NCI-H526 (cell line): Measurements from ENCODE around the gene MMP24OS.
A peak's percentile ranks its signal among the peaks of the same experiment; 100 is the strongest.

Source experiments
- DNase-seq, 2 experiments: peaks; one replicate each; lab custom pipeline; 2025; lab: John Stamatoyannopoulos, UW

MMP24OS gene

DNA sequence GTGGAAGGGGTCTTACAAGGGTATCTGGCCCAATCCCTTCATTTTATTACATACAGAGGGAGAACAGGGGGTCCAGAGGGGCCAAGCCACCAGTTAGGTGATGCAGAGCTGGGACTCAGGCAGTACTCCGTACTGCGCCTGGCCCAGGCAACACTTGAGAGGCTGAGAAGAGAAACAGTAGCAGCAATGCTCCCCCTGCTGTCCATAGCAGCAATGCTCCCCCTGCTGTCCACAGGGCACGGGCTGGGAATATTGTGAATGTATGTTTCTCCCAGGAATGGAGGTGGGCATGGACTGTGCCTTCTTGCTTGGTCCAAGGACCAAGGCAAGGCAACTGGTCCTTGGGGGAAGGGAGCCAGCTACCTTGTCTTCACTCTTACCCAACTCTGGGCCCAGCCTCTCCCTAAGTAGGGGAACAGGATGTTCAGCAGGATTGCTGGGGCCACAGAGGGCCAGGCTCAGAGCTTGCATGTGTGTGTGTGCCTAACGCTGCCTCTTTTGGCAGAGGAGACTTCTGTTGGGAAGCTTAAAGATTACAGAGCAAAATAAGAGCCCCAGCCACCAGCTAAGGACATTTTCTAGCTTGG is 29.1 kb upstream of the MMP24OS start:
- peak; percentile 40 to 75 for DNase-seq

DNA sequence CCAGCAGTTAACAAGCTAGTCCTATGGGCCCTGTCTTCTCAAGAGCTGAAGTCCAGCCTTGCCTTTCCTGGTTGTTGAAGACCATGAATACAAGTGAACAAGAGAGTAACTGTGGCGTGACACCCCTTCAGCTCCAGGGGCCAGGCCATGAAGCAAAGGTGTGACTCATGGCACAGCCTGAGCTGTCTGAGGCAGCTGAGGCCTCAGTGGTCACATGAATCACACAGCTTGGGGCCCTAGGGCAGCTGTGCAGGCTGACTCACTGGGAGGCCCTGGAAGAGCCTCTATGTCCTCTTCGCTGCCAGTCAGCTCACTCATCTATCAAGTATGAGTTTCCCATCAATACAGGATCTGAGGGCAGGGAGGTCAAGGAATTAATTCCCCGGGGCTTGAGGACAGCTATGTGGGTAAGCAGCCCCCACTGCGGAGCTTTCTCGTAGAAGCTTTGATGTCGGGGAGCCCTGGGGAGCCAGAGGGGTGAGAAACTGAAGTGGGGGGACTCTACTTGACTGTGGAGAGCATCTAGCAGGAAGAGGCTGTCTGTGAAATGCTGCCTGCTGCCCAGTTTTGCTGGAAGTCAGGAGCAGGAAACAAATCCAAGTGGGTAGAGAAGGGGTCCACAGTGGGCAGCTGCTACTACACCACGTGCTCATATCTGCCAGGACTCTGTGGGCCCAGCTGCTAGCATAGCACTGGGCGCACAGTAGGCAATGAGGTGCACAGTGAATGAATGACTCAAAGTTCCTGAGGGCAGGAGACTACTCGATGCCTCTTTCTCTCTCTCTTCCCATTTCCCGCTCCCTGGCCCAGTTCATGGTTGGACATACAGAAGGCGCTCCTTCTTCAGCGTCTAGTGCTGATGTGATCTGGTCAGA is 28.0 kb upstream of the MMP24OS start:
- DNase-seq: no peak

DNA sequence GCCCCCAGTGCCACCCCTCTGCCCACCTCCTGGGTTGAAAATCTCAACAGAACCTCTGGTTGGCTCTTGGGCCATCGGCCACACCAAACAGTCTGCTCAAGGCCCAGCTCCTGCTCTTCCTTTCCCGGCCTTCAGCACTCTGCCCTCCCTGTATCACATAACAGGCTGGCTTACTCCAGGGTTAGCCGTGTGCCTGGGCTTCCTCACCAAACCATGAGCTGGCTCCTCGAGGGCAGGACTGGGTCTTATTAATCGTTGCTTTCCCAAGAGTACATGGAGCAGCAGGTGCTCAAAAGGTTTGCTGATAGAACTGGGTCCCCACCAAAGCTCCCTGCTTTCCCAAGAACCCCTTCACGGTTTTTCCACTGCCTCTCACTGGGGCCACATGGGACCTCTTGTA is 27.0 kb upstream of the MMP24OS start:
- no peak for DNase-seq

DNA sequence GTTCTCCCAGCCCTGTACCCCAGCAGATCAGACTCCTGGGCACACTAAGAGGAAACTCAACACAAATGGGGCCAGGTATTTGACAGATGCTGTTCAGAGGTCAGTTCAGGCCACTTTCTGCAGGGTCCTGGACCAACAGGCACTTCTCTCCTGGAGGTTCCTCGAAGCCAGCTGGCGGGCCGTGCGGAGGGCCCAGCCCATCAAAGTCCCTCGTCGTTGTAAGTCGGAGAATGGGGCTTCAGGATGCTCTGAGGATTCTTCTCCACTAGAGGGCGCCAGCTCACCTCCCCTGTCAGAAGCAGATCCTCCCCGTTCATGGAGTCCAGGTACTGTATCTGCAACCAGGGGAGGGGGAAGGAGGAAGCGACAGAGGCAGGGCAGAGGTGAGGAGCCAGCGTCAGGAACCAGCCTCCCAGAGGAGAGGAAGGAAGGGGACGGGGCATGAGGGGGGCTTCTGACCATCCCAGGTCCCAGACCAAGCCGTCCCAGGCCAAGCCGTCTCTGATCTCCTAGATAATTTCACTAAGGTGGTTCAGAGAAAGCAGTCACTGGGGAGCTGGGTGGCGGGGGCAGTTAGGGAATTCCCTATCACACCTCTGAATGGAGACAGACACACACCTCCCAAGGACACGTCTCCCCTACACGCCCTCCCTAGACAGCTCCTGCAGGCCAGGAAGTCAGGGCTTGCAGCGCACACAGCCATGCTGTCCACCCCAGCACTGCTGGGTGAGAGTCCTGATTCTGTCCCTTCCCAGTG is 26.0 kb upstream of the MMP24OS start:
- DNase-seq: peak; percentile 83 to 96

DNA sequence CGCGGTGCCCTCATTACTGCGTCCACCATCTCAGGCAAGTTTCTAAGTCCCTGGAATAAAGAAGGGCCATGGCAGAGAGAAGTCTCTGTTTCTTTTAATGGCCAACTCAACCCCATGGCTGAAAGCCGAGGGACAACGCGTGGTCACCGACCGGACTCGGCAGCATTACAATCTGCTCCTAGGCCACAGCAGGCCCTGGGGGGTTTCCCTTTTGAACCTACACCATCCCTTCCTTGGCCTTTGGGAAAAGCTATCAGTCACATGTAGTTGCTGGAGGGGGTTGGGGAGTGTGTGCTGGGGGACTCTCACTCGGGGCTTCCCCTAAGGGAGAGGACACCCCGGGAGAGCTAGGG is 25.4 kb upstream of the MMP24OS start:
- DNase-seq: no peak

DNA sequence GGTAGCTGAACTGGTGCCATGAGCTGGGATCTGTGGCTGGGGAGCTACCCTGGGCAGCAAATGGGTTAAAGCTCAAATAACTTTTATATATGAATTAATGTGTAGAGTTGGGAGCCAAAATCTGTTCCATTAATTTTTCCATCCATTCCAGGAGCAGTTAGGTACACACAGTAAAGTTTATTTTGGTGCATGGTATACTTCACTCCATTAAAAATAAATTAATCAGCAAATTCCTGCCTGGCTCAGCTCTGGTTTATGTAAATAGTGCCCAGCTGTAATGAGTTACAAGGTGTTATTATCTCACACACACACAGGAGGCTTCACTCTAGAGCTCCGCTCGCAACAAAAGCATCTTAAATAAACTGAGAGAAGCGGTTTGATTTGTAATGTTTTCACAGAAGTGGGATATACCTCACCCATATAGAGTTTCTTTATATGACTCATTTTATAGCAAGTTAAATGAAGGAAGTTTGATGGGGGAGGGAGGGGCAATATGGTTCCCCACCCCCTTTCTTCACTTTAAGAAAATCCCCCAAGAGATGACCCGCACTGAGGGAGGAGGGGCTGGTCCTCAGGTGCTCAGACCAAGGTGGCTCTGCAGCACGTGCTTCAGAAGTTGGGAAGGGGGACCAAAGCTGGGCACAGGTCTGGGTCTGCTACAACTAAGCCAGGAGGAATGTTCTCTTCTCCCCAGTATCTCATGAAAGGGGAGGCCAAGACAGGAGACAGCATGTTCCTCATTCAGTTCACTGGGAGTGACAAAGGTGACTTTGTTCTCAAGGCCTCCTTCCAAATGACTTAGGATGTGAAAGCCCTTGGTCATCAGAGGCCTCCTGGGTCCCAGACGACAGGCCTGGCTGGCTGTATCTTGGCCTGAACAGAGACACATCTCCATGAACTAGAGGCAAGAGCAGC is 24.8 kb upstream of the MMP24OS start:
- no peak for DNase-seq

DNA sequence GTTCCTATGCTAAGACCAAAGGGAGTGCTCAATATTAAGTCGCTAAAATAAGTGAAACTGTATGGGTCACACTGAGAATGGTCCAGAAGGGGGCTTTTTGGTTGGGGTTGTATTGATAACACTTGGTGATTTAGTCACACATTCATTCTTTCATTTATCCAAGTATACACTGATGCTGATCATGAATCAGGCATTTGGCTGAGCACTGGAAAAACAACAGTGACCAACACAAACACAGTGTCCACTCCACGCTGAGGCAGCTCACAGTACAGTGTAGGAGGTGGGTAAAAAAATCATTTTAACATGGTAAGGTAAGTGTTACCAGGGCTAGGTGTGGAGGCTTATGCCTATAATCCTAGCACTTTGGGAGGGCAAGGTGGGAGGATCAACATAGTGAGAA is 23.5 kb upstream of the MMP24OS start:
- DNase-seq: no peak

DNA sequence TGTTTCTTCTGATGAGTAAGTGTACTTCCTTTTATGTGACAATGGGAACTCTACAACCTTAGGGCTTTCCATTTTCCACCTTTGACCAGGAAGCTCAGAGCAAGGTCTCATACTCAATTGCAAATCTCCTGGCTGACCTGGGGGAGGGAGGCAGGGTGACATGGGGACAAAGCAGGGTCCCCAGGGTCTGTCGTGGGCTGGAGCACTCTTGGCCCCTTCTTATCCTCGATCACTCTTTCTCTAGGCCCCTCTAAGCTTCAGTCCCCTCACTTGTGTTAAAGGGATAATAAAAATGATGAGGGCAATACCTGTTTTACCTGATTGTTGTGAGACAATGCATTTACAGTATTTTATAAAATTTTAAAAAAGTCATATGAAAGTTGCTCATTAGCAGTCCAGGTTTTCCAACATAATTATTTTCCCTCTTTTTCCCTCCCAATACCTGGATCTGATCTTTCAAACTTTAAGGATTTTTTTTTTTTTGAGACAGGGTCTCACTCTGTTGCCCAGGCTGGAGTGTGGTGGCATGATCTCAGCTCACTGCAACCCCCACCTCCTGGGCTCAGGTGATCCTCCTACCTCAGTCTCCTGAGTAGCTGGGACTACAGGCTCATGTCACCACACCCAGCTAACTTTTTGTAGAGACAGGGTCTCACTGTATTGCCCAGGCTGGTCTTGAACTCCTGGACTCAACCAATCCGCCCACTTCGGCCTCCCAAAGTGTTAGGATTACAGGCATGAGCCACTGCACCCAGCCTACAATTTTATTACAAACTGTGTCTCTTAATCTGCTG is 22.7 kb upstream of the MMP24OS start:
- DNase-seq: no peak

DNA sequence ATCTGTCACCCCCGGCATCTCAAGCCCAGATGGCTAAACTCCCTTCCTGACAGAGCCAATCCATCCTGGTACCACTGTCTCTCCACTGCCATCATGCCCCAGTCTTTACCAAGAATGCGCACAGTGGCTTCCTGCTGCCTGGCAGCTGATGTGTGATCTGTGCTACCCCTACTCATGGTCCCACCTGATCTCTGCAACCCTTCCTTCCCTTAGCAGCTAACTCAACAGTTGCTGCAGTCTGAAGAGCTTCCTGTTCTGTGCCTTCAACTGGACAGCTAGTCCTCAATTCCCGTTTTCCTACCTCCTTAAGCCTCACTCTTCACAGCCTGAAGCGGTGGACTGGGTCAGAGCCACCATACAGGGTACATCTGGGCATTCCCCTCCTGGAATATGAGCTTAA is 21.9 kb upstream of the MMP24OS start:
- no peak for DNase-seq

DNA sequence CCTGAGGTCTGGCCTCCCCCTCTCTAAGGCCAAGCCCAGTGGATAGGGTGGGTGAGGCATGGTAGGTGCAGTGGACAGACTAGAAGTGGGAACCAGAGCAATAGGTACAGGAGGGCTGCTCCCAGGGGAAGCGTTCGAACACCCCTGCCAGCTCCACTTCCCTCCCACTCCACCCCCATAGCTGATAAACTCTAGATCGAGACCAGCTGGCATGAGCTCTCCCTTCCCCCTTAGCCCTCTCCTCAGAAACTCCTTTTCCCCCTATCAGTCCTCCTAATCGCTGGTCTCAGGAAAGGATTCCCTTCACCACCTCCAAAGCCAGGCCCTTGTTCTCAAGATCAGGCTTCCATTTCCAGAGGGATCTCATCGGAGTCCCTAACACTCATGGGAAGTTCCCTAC is 20.3 kb upstream of the MMP24OS start:
- no peak for DNase-seq

DNA sequence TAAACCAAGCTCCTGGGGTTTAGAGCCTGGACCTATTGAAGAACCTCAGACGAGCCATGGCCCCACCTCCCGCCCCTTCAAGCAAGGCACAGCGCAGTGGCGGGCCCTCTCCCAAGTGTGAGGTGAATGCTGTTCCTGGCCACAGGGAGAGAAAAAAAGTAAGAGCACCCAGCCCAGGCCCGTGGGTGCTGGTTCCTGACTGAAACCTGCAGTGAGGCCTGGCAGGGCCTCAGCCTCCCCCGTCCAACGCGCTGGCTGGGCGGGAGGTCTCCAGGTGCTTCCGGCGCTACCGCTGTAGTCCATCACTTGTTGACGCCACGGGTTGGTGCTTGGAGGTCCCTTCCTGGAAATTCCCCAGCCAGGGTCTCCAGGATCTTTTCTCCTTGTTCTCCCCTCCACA is 19.8 kb upstream of the MMP24OS start:
- no peak for DNase-seq

DNA sequence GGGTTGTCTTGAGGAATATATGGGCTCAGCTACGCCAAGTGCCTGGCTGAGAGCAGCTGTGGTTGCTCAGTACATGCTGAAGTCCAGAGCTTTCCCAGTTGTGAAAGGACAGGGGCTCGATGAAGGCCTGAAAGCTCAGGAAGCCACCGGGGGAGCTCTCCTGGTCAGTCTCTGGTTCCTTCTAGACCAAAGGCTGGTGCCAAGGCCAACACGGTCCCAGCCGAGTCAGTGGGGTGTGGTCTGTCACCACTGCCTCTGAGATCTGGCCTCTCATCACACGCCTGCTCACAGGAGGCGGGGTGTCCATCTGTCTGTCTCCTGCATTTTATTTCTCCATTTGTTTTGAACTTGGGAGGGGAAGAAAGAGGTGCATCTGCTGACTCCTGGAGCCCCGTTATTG is 19.2 kb upstream of the MMP24OS start:
- DNase-seq: no peak

DNA sequence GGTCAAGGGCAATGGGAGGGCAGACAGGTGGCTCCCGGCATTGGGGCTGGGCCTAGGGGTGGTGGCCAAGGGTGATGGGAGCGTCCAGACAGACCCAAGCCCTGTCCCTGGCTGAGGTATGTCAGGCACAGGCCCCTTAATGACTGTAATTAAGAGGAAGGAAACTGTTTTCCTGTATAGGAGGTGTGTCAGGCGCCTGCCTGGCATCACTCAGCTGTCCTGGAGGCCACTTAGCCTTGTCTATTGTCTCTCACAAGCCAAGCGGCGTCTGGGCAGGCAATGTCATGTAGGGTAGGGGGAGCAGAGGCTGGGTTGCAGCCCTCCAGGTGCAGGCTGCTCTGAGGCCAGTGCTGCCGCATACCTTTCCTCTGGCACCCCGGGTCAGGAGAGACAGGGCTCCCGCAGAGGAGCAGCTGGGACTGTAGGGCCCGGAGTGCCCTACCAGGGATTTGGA is 18.2 kb upstream of the MMP24OS start:
- DNase-seq: no peak

DNA sequence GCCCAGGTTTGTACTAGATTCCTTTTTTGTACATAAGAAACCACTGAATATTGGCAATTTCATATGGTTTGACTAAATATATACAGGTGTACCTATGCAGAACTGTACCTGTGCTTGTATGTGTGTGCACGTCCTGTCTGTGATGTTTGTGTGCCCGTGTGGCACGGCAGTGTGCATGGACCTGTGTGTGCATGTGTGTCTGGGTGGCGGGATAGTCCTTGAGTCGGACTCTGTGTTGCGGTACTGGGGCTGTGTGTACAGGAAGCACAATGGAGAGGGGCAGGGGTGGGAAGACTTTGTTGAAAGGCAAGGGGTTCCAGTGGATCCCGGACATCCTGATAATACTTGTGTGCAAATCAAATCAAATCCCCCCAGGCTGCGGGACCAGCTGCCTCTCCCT is 17.8 kb upstream of the MMP24OS start:
- no peak for DNase-seq

DNA sequence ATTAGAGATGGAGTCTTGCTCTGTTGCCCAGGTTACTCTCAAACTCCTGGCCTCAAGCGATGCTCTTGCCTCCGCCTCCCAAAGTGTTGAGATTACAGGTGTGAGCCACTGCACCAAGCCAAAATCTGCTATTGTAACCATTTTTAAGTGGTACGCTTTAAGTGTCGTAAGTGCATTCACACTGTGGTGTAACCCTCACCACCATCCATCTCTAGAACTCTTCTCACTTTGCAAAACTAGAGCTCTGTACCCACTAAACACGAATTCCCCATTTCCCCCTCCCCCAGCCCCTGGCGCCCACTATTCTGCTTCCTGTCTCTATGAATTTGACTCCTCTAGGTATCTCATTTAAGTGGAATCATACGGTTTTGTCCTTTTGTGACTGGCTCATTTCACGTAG is 17.1 kb upstream of the MMP24OS start:
- no peak for DNase-seq

DNA sequence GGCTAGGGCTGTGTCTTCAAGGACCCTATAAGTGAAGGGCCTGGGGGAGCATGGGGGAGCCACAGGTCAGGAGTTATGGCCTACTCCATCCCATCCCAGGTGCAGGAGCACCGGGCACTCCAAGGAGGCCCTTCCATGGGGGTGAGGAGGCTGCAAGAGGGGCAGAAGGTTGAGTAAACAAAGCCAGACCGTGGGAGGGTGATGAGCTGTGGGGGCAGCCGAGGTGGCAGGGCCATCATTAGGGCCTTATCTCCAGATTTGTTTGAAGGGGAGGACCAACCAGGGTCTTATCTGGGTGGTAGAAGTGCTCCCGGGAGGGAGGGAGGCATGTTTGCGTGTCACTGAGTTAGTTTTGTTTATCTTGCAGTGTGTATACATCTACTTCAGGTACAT is 16.4 kb upstream of the MMP24OS start:
- DNase-seq: no peak

DNA sequence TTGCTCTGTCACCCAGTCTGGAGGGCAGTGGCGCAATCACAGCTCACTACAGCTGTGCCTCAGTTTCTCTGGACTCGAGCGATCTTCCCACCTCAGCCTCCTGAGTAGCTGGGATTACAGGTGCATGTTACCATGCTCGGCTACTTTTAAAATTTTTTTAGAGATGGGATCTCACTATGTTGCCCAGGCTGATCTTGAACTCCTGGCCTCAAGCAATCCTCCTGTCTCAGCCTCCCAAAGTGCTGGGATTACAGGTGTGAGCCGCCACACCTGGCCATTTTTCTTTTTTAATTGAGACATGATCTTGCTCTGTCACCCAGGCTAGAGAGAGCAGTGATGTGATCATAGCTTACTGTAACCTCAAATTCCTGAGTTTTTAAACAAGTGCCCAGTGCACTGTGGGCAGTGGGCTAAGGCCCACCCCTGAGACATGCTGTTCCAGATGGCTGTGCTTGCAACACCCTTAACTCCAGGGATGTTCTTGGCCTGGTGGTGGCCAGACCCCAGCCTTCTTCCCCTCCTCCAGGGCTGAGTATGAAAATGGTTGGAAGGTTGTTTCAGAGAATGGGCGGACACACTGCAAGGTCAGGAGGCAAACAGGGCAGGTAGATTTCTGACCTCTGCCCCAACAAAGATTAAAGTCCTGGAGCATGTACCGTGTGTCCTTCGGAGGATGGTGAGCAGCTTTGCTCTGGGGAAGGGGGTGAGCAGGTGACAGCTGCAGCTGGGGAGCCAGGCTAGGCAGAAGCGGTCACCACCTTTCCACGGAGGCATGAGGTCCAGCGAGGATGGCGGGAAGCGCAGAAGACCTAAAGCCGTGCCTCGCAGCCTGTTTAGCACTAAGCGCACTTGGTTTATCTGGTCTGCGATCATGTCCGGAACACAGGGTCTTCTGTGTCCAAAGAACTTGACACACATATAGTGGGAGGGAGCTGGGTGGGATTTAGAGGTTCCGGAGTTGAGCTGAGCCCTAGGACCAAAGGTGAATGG is 15.7 kb upstream of the MMP24OS start:
- DNase-seq: no peak

DNA sequence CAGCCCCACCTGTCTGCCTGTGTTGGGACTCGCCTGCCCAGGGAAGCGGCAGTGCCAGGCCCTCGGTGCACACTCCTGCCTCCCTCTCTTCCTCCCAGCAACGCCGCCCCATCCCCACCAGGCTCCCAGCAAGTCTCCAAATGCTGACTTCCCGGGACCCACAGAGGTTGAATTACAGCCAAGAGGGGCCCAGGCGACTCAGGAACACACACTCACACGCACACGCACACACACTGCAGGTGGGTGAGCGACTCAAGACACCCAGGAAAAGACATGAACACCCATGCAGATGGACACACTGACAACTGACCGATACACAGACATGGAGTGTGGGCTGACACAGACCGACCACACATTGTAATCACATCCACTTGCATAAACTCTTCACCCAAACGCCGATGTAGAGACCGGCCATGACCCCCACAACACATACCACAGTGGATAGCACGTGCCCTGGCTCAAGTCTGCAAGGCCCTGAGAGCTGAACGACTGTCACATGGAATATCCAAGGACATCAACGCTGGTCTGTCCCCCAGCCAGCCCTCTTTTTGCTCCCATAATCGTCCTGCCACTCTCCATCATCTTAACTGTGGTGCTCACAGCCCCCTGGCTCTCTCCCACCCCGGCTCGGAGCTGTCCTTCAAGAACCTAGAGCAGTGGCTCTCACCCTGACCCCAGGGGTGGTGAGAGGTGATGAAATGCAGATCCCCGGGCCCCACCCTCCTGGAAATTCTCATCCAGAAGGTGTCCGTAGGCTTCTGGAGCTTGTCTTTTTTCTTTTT is 14.8 kb upstream of the MMP24OS start:
- DNase-seq: no peak
